Astrocyte of the cerebellum (primary cell): Measurements from ENCODE around the gene AMN.

Experiments
- DNase-seq: peaks from one replicate; pipeline ENCODE4 v3.0.0-alpha.2; 2011; ENCODE audit warnings: low read depth
- H3K4me3 ChIP-seq: 2 replicates; pipeline ENCODE4 v1.5.1; 2011; ENCODE audit warnings: mild to moderate bottlenecking, low read depth, low read length, moderate library complexity
- CTCF ChIP-seq: IDR thresholded peaks from 2 replicates; pipeline ENCODE4 v1.5.1; 2012; ENCODE audit warnings: low read length, low read depth, moderate library complexity, mild to moderate bottlenecking; ENCODE audit errors: missing control alignments
- in situ Hi-C: cut with HindIII; loops from 2 replicates; pipeline ENCODE4 v1.10.0; 2017; ENCODE audit warnings: low sequenced_read_pairs

Gene AMN

GRCh38 chr14:102898298-102898697 is 24.2 kb upstream of the AMN start:
- in situ Hi-C loops, result no loop called here
- no peak for DNase-seq
- no peak overlapping the region for H3K4me3 ChIP-seq
- no peak for TF ChIP-seq CTCF

GRCh38 chr14:102898776-102899515 is 23.5 kb upstream of the AMN start:
- in situ Hi-C loops, result no loop called here
- DNase-seq, result no peak
- no peak overlapping the region for H3K4me3 ChIP-seq
- TF ChIP-seq CTCF, result no peak

- in situ Hi-C loops, result no loop called here
Observed at GRCh38 chr14:102899516-102899900, 23.0 kb upstream of the AMN start.

GRCh38 chr14:102900631-102901571 is 21.6 kb upstream of the AMN start:
- no peak for TF ChIP-seq CTCF
- in situ Hi-C loops, result no loop called here
- no peak for DNase-seq
- no peak overlapping the region for H3K4me3 ChIP-seq

More at GRCh38 chr14:102899516-102899900, 23.0 kb upstream of the AMN start:
- DNase-seq, result no peak
- no peak overlapping the region for H3K4me3 ChIP-seq
- TF ChIP-seq CTCF, result no peak

- H3K4me3 ChIP-seq, result no peak overlapping the region
- no peak for DNase-seq
- no peak for TF ChIP-seq CTCF
- in situ Hi-C loops, result no loop called here
Observed at GRCh38 chr14:102901633-102902032, 20.8 kb upstream of the AMN start.

- no peak for TF ChIP-seq CTCF
- H3K4me3 ChIP-seq, result no peak overlapping the region
- in situ Hi-C loops, result no loop called here
- no peak for DNase-seq
Observed at GRCh38 chr14:102902086-102902485, 20.4 kb upstream of the AMN start.
